Measurements from ENCODE around the gene SHISA8. TPM values are rescaled to one million over a fixed set of nuclear protein-coding genes. Genes with fewer than 3 reads are reported as not detected.

Gene SHISA8
- total and polyA plus RNA-seq, 10 donors = 0.51 to 5.9 (median 3.0) TPM

GRCh38 chr22:41902932-41903421, 11.9 kb downstream of the SHISA8 start:
- Histone ChIP-seq H3K4me3 (no peak overlapping the region), H3K9me3 (no peaks in the 10 kb centered on the region), H3K27me3 (replicated peaks in 1 of 7) (no peaks in the 10 kb centered on the region), H3K36me3 (peaks cover 3 to 100% (median 86%) of the 10 kb centered on the region in 6 donors), H3K27ac (no peak overlapping the region), H3K4me1 (peaks cover 0 to 7% (median 2%) of the 10 kb centered on the region in 6 donors)
- TF ChIP-seq POLR2AphosphoS5 (IDR thresholded peaks at IDR 0.05) (peak in 2 of 3 donors; percentile 7 to 60), POLR2A (IDR thresholded peaks at IDR 0.05) (no peak)
- TF ChIP-seq, protein P1, sequence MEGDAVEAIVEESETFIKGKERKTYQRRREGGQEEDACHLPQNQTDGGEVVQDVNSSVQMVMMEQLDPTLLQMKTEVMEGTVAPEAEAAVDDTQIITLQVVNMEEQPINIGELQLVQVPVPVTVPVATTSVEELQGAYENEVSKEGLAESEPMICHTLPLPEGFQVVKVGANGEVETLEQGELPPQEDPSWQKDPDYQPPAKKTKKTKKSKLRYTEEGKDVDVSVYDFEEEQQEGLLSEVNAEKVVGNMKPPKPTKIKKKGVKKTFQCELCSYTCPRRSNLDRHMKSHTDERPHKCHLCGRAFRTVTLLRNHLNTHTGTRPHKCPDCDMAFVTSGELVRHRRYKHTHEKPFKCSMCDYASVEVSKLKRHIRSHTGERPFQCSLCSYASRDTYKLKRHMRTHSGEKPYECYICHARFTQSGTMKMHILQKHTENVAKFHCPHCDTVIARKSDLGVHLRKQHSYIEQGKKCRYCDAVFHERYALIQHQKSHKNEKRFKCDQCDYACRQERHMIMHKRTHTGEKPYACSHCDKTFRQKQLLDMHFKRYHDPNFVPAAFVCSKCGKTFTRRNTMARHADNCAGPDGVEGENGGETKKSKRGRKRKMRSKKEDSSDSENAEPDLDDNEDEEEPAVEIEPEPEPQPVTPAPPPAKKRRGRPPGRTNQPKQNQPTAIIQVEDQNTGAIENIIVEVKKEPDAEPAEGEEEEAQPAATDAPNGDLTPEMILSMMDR (IDR thresholded peaks at IDR 0.05 in 8 of 11, conservative IDR thresholded peaks at IDR 0.05 in 3 of 11) = no peak
- intact Hi-C loops (cut with DNase I; ENCODE audit: low total_unique reads) = no loop called here
- WGBS, 5 donors = 88 to 96% (median 93%) methylated on average over 3 to 15 of the region's 15 CpGs
- DNase-seq = no peak

- peaks cover 3 to 100% (median 94%) of the 10 kb centered on the region in 6 donors for H3K36me3 ChIP-seq
- H3K4me1 ChIP-seq = no peaks in the 10 kb centered on the region
- TF ChIP-seq, protein P1 (IDR thresholded peaks at IDR 0.05 in 8 of 11, conservative IDR thresholded peaks at IDR 0.05 in 3 of 11) = no peak
- no peak for TF ChIP-seq POLR2A (IDR thresholded peaks at IDR 0.05)
- TF ChIP-seq POLR2AphosphoS5 (IDR thresholded peaks at IDR 0.05) = peak in 2 of 3 donors; percentile 22 to 56
- WGBS, 5 donors = 90 to 100% (median 93%) methylated on average over 3 to 7 of the region's 7 CpGs
- no peak overlapping the region for H3K27ac ChIP-seq
- no peaks in the 10 kb centered on the region for H3K9me3 ChIP-seq
- DNase-seq = no peak
- intact Hi-C loops (cut with DNase I; ENCODE audit: low total_unique reads) = no loop called here
- no peak overlapping the region for H3K4me3 ChIP-seq
- H3K27me3 ChIP-seq (replicated peaks in 1 of 7) = no peaks in the 10 kb centered on the region
Measured at GRCh38 chr22:41902016-41902415, 12.9 kb downstream of the SHISA8 start.

DNA sequence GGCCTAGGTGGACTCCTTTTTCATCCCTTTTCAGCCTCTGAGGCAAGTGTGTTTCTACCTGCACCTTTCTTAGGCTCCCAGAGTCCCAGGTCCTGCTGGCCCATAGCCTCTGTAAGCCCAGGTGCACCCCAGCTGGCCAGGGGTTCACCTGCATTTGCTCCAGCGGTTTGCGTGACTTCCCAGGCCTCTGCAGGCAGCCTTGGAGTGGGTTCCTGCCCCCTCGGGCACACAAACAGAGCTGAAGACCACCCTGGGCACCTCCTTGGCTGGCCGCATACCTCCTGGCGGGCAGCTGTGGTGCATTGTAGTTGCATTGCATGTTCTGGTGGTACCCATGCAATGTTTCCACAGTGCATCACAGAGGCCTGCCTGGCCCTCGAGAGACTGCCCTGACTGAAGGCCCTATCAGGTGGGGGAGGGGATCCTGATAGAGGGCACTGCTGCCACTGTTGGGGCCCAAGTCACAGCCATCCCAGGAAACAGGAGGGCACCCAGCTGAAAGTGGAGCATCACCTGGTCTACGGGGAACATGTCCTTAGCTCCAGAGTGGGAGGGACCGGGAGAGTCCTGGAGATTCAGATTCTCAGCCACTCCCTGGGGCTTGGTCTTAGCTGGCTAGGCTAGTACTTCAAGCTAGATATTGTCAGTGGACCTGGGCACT, 14.1 kb downstream of the SHISA8 start:
- no peaks in the 10 kb centered on the region for H3K9me3 ChIP-seq
- 94 to 99% (median 97%) methylated on average over 3 to 8 of the region's 8 CpGs for WGBS, 5 donors
- intact Hi-C loops (cut with DNase I; ENCODE audit: low total_unique reads) = no loop called here
- H3K4me1 ChIP-seq = no peaks in the 10 kb centered on the region
- H3K27ac ChIP-seq = no peak overlapping the region
- no peak for TF ChIP-seq POLR2A (IDR thresholded peaks at IDR 0.05)
- TF ChIP-seq, protein P1 (IDR thresholded peaks at IDR 0.05 in 8 of 11, conservative IDR thresholded peaks at IDR 0.05 in 3 of 11) = no peak
- TF ChIP-seq POLR2AphosphoS5 (IDR thresholded peaks at IDR 0.05) = no peak
- DNase-seq = peak; percentile 47
- H3K4me3 ChIP-seq = no peak overlapping the region
- H3K27me3 ChIP-seq (replicated peaks in 1 of 7) = no peaks in the 10 kb centered on the region
- peaks cover 3 to 100% (median 96%) of the 10 kb centered on the region in 6 donors for H3K36me3 ChIP-seq

DNA sequence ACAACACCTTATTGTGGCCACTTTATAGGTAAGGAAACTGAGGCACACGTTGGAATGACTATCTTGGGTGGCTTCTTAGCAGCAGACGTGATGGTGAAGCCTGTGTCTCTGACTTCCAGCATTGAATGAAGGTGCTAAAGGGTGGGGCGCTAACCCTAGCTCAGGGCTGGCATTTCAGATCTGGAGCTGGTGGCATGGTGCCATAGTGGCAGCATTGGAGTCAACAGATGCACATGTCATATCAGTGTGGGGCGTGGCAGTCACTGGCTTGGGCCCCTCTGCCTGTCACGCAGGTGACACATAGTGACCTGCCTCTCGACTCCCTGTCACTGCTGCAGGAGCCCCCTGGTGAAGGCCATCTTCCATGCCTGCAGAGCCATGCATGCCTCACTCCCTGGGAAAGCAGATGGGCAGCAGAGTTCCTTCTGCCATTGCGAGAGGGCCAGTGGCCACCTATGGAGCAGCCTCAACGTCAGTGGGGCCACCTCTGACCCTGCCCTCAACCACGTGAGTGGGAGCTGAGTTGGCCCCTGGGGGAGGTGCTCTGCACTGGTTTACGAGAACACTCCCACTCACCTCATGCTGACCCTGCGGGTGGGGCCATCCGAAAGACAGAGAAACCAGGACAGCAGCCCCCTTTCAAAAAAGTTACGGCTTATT, 14.8 kb downstream of the SHISA8 start:
- peaks cover 3 to 100% (median 96%) of the 10 kb centered on the region in 6 donors for H3K36me3 ChIP-seq
- intact Hi-C loops (cut with DNase I; ENCODE audit: low total_unique reads) = no loop called here
- DNase-seq = peak; percentile 54
- H3K4me3 ChIP-seq = no peak overlapping the region
- TF ChIP-seq POLR2AphosphoS5 (IDR thresholded peaks at IDR 0.05) = peak in 1 of 3 donors; percentile 36
- TF ChIP-seq POLR2A (IDR thresholded peaks at IDR 0.05) = no peak
- WGBS, 5 donors = 89 to 96% (median 91%) methylated on average over 10 to 13 of the region's 13 CpGs
- H3K27ac ChIP-seq = no peak overlapping the region
- no peaks in the 10 kb centered on the region for H3K27me3 ChIP-seq (replicated peaks in 1 of 7)
- H3K9me3 ChIP-seq = no peaks in the 10 kb centered on the region
- H3K4me1 ChIP-seq = no peaks in the 10 kb centered on the region

Measured in spleen (tissue), 11 donors.